ENCODE results near the gene CHRM4.

GRCh38 chr11:46335890-46336562 is 55.5 kb downstream of the CHRM4 start:
- TF ChIP-seq CTCF (IDR thresholded peaks at IDR 0.05) (no peak), POLR2A (IDR thresholded peaks at IDR 0.05) (no peak)

All from body of pancreas (tissue), 4 donors.